Stomach (tissue), 9 donors: Measurements from ENCODE around the gene FURIN. TPM values are rescaled to one million over a fixed set of nuclear protein-coding genes. Genes with fewer than 3 reads are reported as not detected.
"Not testable (repeated sequence)": the region's sequence is repeated elsewhere in the genome, so short reads cannot be mapped to it uniquely, and the experiment has no call there.

ENCODE experiments used
- DNase-seq, 2 donors: peaks; one replicate each; pipeline versions ENCODE4 v3.0.0 to v3.0.0-alpha.2; 2013 to 2019
- H3K27ac ChIP-seq, 5 donors: fragments of 200-600 bp in 4 of 5; sonication (generic) in 4 of 5; one replicate each; pipeline ENCODE4 v1.5.1; 2013 to 2019; ENCODE audit warnings: mild to moderate bottlenecking in 1 of 5, moderate library complexity in 1 of 5
- H3K27me3 ChIP-seq, 3 donors: fragments of 200-600 bp; sonication (generic); one replicate each; pipeline ENCODE4 v1.5.1; 2017 to 2019; ENCODE audit warnings: mixed run types in 1 of 3
- H3K36me3 ChIP-seq, 4 donors: fragments of 200-600 bp; sonication (generic); 1 replicate in 3 of 4; 2 replicates in 1 of 4; pipeline ENCODE4 v1.5.1; 2016 to 2019
- H3K4me1 ChIP-seq, 4 donors: fragments of 200-600 bp; sonication (generic); one replicate each; pipeline ENCODE4 v1.5.1; 2016 to 2019
- H3K4me3 ChIP-seq, 4 donors: fragments of 200-600 bp; sonication (generic) in 3 of 4; one replicate each; pipeline ENCODE4 v1.5.1; 2016 to 2019; ENCODE audit warnings: mild to moderate bottlenecking in 1 of 4
- H3K9me3 ChIP-seq, 4 donors: fragments of 200-600 bp; sonication (generic); one replicate each; pipeline ENCODE4 v1.5.1; 2016 to 2019
- CTCF ChIP-seq, 7 experiments: fragments of 450-650 bp in 4 of 7; fragments of 200-600 bp in 3 of 7; sonication (generic) in 3 of 7; IDR thresholded peaks; one replicate each; pipeline ENCODE4 v1.5.1; 2016 to 2019; ENCODE audit warnings: antibody characterized with exemption in 7 of 7, control low read depth in 2 of 7, mild to moderate bottlenecking in 1 of 7
- EP300 ChIP-seq: sonication (generic); formaldehyde crosslinking; IDR thresholded peaks from one replicate; pipeline ENCODE4 v1.6.1; 2017; ENCODE audit warnings: antibody characterized with exemption
- POLR2A ChIP-seq, 4 donors: fragments of 450-650 bp; IDR thresholded peaks; one replicate each; pipeline ENCODE4 v1.6.1; 2016; ENCODE audit warnings: antibody characterized with exemption in 4 of 4, control low read depth in 2 of 4, mild to moderate bottlenecking in 1 of 4, moderate library complexity in 1 of 4
- POLR2AphosphoS5 ChIP-seq, 3 donors: sonication (generic); formaldehyde crosslinking; IDR thresholded peaks; one replicate each; pipeline ENCODE4 v1.6.1; 2016; ENCODE audit warnings: antibody characterized with exemption in 3 of 3
- WGBS, 5 donors: extraction: QIAGEN DNeasy Blood & Tissue Kit in 3 of 5; methylation state at CpG; one replicate each; pipeline versions ENCODE4 v1.1.5 to v1.1.7; 2013 to 2018; 5-methylcytosine and 5-hydroxymethylcytosine counted together
- intact Hi-C: fragments of 100-400 bp; cut with DNase I; formaldehyde crosslinking; loops from one replicate; pipeline ENCODE4 v1.15.1; 2023; ENCODE audit warnings: low total_unique reads
- polyA plus RNA-seq, 3 donors: library from polyadenylated mRNA; stranded (reverse); fragments of 200-250 nt; gene quantifications; one replicate each; pipeline ENCODE4 v1.2.3, GENCODE V29; 2013
- total RNA-seq, 5 donors: library from RNA; depleted of rRNA; stranded (reverse); fragments of >200 nt; gene quantifications; one replicate each; pipeline versions ENCODE4 v1.1.0 to v1.2.3, GENCODE V29; 2014 to 2016
- donor health status: healthy with polysubstance abuse.
- donor health status: Bipolar disorder and iron deficiency.
- donor health status: healthy.

Gene FURIN
- total and polyA plus RNA-seq, 8 donors = 13.7 to 81.1 (median 43.2) TPM

GRCh38 chr15:90907051-90907660 lies 38.8 kb downstream of the FURIN start:
- H3K9me3 ChIP-seq = no peaks in the 10 kb centered on the region
- H3K27ac ChIP-seq = no peak overlapping the region
- intact Hi-C loops = no loop called here
- no peaks in the 10 kb centered on the region for H3K27me3 ChIP-seq
- peaks cover 68 to 75% (median 75%) of the 10 kb centered on the region in 4 donors for H3K36me3 ChIP-seq
- H3K4me3 ChIP-seq = no peak overlapping the region
- DNase-seq = no peak
- H3K4me1 ChIP-seq = peaks cover 14 to 33% (median 22%) of the 10 kb centered on the region in 4 donors
- 69 to 90% (median 87%) methylated on average over 11 to 15 of the region's 15 CpGs for WGBS, 5 donors
- TF ChIP-seq CTCF (IDR thresholded peaks at IDR 0.05) (no peak), POLR2AphosphoS5 (IDR thresholded peaks at IDR 0.05) (no peak), EP300 (no peak), POLR2A (IDR thresholded peaks at IDR 0.05) (no peak)

GRCh38 chr15:90907838-90908507 lies 39.6 kb downstream of the FURIN start:
- Histone ChIP-seq H3K4me1 (peaks cover 14 to 30% (median 21%) of the 10 kb centered on the region in 4 donors), H3K4me3 (no peak overlapping the region), H3K9me3 (no peaks in the 10 kb centered on the region), H3K27me3 (no peaks in the 10 kb centered on the region), H3K27ac (peak overlapping the region in 1 of 5 donors; percentile 34), H3K36me3 (peaks cover 76 to 84% (median 83%) of the 10 kb centered on the region in 4 donors)
- intact Hi-C loops = no loop called here
- no peak for TF ChIP-seq EP300
- TF ChIP-seq POLR2A (IDR thresholded peaks at IDR 0.05) = no peak
- no peak for TF ChIP-seq POLR2AphosphoS5 (IDR thresholded peaks at IDR 0.05)
- DNase-seq = no peak
- WGBS, 5 donors = 71 to 83% (median 79%) methylated on average over 9 of the region's 9 CpGs

- 73 to 88% (median 80%) methylated on average over 11 of the region's 11 CpGs for WGBS, 5 donors
- H3K27me3 ChIP-seq, H3K27ac ChIP-seq, H3K4me3 ChIP-seq, H3K9me3 ChIP-seq, DNase-seq, intact Hi-C loops: not testable (repeated sequence)
- Histone ChIP-seq H3K4me1 (peaks cover 4 to 16% (median 7%) of the 10 kb centered on the region in 4 donors), H3K36me3 (peaks cover 91 to 98% (median 98%) of the 10 kb centered on the region in 4 donors)
Observed at GRCh38 chr15:90909449-90909848, 41.1 kb downstream of the FURIN start.

- Histone ChIP-seq H3K9me3 (no peaks in the 10 kb centered on the region), H3K4me1 (peaks cover 0 to 10% (median 2%) of the 10 kb centered on the region in 4 donors), H3K27ac (no peak overlapping the region), H3K27me3 (no peaks in the 10 kb centered on the region), H3K4me3 (no peak overlapping the region), H3K36me3 (peaks cover 91 to 100% (median 100%) of the 10 kb centered on the region in 4 donors)
- no peak for DNase-seq
- intact Hi-C loops = no loop called here
- TF ChIP-seq CTCF (IDR thresholded peaks at IDR 0.05) = no peak
- no peak for TF ChIP-seq POLR2A (IDR thresholded peaks at IDR 0.05)
- TF ChIP-seq POLR2AphosphoS5 (IDR thresholded peaks at IDR 0.05) = no peak
- TF ChIP-seq EP300 = no peak
- WGBS, 5 donors = 93 to 100% (median 96%) methylated on average over 7 to 8 of the region's 8 CpGs
Observed at GRCh38 chr15:90909976-90910375, 41.6 kb downstream of the FURIN start.

- intact Hi-C loops = no loop called here
- DNase-seq = no peak
- H3K36me3 ChIP-seq = peaks cover 89 to 100% (median 100%) of the 10 kb centered on the region in 4 donors
Observed at GRCh38 chr15:90910441-90911301, 42.3 kb downstream of the FURIN start.

More at GRCh38 chr15:90910441-90911301, 42.3 kb downstream of the FURIN start:
- H3K27me3 ChIP-seq = no peaks in the 10 kb centered on the region
- no peak overlapping the region for H3K27ac ChIP-seq
- 93 to 97% (median 96%) methylated on average over 10 to 24 of the region's 24 CpGs for WGBS, 5 donors
- TF ChIP-seq EP300 (no peak), POLR2A (IDR thresholded peaks at IDR 0.05) (no peak), POLR2AphosphoS5 (IDR thresholded peaks at IDR 0.05) (no peak), CTCF (IDR thresholded peaks at IDR 0.05) (no peak)
- no peak overlapping the region for H3K4me3 ChIP-seq
- H3K9me3 ChIP-seq = no peaks in the 10 kb centered on the region
- H3K4me1 ChIP-seq = peaks cover 0 to 6% (median 0%) of the 10 kb centered on the region in 4 donors
